GM19397 (cell line): ENCODE data around the gene FBXO15.

Source experiments
- ATAC-seq: cut with Tn5 transposase; IDR thresholded peaks from one replicate; pipeline ENCODE4 v1.9.1; 2021; ENCODE audit warnings: mild to moderate bottlenecking, moderate library complexity; ENCODE audit not compliant: unreplicated experiment

FBXO15 gene

GRCh38 chr18:74153793-74154192, 6.2 kb upstream of the FBXO15 start:
- ATAC-seq: no peak

DNA sequence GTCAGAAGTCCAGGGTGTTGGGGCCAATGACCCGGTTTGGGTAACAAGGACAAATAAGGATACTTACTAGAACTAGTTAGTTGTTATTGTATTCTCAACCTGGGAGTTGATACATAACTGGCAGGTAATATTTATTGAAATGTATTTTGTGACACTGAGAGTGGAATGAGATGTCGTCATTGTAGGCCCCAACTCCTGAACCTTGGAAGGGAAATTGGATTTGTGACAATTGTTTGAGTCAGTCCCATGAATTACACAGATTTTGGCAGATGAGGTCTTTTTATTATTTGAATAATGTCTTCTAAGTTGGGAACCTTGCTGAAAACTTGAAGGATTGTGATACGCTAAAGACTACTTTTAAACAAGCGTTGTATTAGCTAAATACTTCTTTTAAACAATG, 5.7 kb upstream of the FBXO15 start:
- ATAC-seq: no peak

DNA sequence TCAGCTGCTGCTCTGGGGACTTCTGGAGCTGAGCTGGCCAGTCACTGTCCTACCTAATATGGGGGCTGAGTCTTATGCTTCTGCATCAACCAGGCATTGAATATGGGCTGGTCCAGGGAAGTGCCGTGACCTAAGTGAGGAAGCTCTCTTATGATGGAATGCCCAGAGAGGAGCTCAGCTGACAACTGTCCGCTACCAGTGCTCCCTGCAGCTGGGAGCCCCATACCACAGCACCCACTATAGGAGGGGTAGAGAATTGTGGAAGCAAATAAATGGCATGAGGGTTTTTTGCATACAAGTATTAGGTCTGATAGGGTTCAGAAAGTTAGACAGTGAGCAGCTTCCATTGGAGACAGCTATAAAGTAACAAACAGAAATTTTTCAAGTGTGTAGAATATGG, 5.2 kb upstream of the FBXO15 start:
- no peak for ATAC-seq

- no peak for ATAC-seq
These were observed 4.6 kb upstream of the FBXO15 start for GRCh38 chr18:74152270-74152669.

DNA sequence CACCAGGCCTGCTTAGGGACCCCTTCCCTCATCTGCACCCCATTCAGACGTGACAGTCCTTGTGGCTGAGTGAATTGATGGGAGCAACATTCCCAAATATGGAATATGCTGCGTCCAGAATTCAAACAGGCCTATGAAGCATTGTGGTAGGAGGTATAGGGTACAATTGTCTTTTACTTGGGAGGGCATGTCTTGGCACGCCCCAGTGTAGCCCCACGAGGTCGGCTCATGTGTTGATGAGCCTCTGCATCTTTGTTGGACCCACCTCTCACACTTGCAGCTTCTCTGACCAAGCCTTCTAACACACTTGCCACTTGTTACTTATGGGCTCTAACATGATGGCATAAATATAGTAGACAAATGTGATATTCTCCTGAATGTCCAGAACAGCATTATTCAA, 2.2 kb upstream of the FBXO15 start:
- ATAC-seq: no peak

GRCh38 chr18:74148543-74149070, 973 bp upstream of the FBXO15 start:
- peak; percentile 8 for ATAC-seq

DNA sequence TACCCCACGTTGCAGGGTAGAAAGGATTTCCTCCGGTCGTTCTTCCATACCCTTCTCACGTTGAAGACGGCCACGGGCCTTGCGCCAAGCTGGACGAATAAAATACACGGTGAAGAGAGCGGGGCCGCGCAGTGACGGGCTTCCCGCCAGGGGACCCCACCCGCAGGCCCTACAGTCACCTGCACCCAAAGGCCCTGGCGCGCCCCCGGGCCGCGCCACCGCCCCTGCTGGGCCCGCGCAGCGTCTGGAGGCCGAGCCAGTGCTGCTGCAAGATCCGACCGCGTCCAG, 199 bp downstream of the FBXO15 start:
- no peak for ATAC-seq

DNA sequence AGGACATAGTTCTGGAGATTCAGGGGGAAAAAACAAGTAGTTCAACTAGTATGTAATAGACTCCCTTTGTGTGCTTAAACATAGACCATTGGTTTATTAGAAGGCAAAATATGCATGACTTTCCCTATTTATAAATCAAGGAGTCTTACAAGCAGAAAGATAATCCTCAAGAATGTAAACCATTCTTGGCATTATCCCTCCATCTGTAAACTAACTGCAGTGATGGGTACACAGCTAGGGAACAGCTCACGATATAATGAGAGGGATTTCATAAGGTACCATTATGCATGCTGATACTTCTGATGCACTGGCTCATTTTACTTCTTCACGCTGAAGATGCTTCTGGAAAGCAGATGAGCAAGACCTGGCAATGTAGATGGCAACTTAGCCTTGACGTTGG, 878 bp downstream of the FBXO15 start:
- no peak for ATAC-seq

- no peak for ATAC-seq
These were observed 5.4 kb downstream of the FBXO15 start for GRCh38 chr18:74142252-74142651.

DNA sequence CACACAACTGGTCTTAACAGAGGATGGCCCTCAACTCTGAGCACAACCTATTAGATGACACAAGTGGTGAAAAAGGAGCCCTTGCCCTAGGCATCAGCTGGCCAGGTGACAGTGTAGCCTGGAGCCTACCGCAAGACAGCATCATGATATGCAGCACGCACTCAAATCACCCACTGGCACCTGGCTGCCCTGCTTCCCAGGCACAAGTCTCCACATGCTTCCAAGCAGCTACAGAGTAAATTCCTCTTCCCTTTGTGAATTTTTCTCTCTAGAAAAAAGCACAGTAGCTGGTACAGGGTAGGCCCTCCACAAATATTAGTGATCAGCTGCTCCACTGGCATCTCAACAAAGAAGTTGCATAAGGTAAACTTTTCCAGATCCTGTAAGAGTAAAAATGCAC, 6.0 kb downstream of the FBXO15 start:
- ATAC-seq: no peak

GRCh38 chr18:74140582-74140981, 7.1 kb downstream of the FBXO15 start:
- no peak for ATAC-seq

- no peak for ATAC-seq
These were observed 7.7 kb downstream of the FBXO15 start for GRCh38 chr18:74139888-74140287.

GRCh38 chr18:74139411-74139810, 8.2 kb downstream of the FBXO15 start:
- no peak for ATAC-seq

GRCh38 chr18:74137920-74138538, 9.6 kb downstream of the FBXO15 start:
- ATAC-seq: no peak

GRCh38 chr18:74132201-74132600, 15.4 kb downstream of the FBXO15 start:
- ATAC-seq: no peak

- no peak for ATAC-seq
These were observed 16.5 kb downstream of the FBXO15 start for GRCh38 chr18:74131124-74131523.

GRCh38 chr18:74128159-74128558, 19.5 kb downstream of the FBXO15 start:
- ATAC-seq: no peak

DNA sequence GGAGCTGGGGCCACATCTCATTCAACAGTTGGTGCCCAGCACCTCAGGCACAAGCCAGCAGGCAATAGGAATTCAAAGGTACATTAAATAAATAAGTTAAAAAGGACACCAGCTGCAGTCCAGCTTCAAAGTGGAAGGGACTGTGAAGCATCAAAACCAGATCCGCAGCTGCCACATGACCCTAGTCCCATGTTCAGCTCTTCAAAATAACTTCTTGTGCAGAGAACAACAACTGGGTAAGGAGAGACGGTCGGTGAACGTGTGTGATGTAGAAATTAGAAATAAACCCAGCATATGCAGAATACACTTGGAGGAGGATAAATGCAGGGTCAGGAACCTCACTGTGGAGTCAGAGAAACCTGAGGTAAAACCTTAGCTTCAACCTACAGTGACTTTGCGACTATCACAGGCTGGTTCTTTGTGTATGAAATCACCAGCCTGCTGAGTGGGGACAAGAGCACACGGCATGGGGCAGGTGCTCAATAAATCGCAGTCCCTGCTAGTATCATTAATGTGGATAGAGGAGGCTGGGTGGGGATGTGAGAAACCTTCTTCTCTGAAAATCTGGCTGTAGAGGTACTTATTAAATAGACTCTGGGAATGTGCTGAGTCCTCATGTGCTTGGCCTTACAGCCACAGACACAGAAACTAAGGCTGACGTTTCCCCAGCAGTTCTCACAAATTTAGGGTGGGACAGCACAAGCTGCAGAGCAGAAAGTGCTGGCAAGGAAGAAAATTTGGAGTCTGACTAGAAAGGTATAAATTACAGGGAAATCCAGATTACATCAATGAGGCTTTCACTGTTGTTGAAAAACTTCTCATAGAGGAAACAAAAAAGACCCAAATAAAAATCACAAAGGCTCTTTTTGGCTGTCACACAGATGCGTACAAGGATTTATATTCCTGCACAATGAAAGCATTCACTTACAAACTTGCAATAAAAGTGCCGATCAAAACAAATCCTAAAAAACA, 20.7 kb downstream of the FBXO15 start:
- no peak for ATAC-seq

DNA sequence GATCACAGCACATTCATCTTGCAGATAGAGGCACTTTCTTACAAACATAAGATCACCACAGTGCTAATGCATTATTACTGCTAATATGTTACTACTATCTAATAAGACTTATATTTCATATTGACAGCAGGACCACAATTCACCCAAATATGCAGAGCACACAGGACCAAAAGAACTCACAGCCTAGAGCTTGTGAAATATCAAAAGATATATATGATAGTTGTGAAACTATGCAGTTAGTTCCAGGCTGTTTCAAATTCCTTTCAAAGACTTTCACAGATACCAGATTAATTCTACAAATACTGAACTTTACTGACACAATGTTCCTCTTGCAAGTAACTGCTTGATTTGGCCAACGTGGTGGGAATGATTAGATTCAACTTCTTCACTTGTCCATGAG, 23.0 kb downstream of the FBXO15 start:
- no peak for ATAC-seq

DNA sequence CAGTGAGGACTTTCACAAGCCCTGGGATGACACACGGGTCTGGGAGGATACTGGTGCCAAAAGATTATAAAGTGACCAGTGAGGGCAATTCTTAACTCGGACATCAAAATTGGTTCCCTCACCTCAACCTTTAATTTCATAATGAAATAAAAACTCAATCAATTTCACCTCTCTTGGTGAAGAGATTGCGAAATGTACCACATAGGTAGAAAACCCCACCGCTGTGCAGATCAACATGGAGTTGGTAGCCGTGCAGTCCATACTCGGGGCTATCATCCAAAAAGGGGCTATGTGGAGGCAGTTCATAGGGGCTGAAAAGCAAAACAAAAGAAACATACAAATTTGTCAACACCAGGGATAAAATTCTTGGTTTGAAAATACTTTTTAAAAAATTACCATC, 24.4 kb downstream of the FBXO15 start:
- no peak for ATAC-seq

DNA sequence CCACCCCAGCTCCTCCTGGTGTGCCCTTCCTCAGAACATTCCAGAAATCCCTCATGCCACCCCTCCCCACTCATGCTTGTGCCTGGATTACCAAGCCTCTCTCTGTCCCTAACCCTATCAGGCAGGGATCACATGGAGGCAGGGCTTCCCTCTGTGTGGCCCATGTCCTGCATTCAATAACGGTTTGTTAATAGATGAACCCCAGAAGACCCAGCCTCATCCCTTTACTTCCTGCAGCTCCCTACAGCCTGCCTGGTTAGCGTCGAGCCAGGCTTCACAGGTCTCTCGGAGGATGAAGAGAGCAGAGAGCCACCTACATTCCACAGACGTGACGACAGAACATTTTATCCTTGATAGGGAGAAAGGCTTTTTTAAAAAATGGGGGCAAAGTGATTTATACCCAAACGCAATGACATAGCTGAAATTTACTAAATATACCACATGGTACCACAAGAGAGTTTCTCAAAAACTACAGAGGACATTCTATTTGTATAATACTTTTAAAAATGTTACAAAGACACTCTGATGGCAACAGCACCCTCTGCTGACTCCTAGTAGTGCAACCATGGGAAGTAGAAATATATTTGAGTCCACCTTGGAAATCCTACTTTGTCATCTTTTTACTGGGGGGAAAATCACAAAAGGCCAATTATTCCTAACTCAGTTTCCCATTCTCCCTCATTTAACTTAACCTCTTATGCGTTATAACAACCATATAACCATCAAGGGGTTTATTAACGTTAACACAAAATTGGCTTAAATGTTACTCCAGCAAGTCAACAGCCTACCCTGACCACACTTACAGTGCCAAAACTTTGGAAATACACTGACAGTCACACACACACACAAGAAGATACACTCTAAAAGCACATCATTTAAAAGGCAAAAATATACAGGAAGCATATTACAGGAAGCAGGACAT, 30.7 kb downstream of the FBXO15 start:
- ATAC-seq: no peak
